Liver (tissue), 9 donors: ENCODE data around the gene PSPC1. TPM values are rescaled to one million over a fixed set of nuclear protein-coding genes. Genes with fewer than 3 reads are reported as not detected.
"Not testable (repeated sequence)": the region's sequence is repeated elsewhere in the genome, so short reads cannot be mapped to it uniquely, and the experiment has no call there.

ENCODE experiments used
- DNase-seq: peaks from one replicate; pipeline ENCODE4 v3.0.0-alpha.2; 2017; ENCODE audit warnings: low spot score
- H3K27ac ChIP-seq, 2 donors: one replicate each; pipeline ENCODE4 v1.7.0; 2013; ENCODE audit warnings: inconsistent platforms in 2 of 2, low read length in 2 of 2, control low read depth in 1 of 2, low read depth in 1 of 2, mild to moderate bottlenecking in 1 of 2
- H3K27me3 ChIP-seq, 4 donors: one replicate each; pipeline versions ENCODE4 v1.6.1 to v1.7.0; 2013; ENCODE audit warnings: low read length in 3 of 4, inconsistent platforms in 1 of 4, mild to moderate bottlenecking in 1 of 4, moderate library complexity in 1 of 4; ENCODE audit not compliant: control insufficient read depth in 4 of 4, insufficient read depth in 4 of 4
- H3K36me3 ChIP-seq, 4 donors: one replicate each; pipeline versions ENCODE4 v1.6.1 to v1.7.0; 2013; ENCODE audit warnings: low read length in 3 of 4, mild to moderate bottlenecking in 3 of 4, low read depth in 1 of 4, moderate library complexity in 1 of 4; ENCODE audit not compliant: control insufficient read depth in 4 of 4, insufficient read depth in 3 of 4
- H3K4me1 ChIP-seq, 4 donors: one replicate each; pipeline versions ENCODE4 v1.6.1 to v1.7.0; 2013; ENCODE audit warnings: low read length in 3 of 4, mild to moderate bottlenecking in 3 of 4, moderate library complexity in 1 of 4; ENCODE audit not compliant: control insufficient read depth in 4 of 4, insufficient read depth in 4 of 4
- H3K4me3 ChIP-seq, 3 donors: one replicate each; pipeline versions ENCODE4 v1.6.1 to v1.7.0; 2013; ENCODE audit warnings: low read length in 3 of 3, control low read depth in 1 of 3, low read depth in 1 of 3, mild to moderate bottlenecking in 1 of 3
- H3K9ac ChIP-seq, 2 donors: one replicate each; pipeline ENCODE4 v1.7.0; 2013; ENCODE audit warnings: low read length in 2 of 2, mild to moderate bottlenecking in 2 of 2, moderate library complexity in 2 of 2, control low read depth in 1 of 2, low read depth in 1 of 2
- H3K9me3 ChIP-seq, 4 donors: one replicate each; pipeline versions ENCODE4 v1.6.1 to v1.7.0; 2013; ENCODE audit warnings: low read length in 3 of 4; ENCODE audit not compliant: control insufficient read depth in 4 of 4
- ATF3 ChIP-seq: IDR thresholded peaks from 2 replicates; pipeline ENCODE4 v1.6.1; 2016; ENCODE audit warnings: antibody characterized with exemption
- CTCF ChIP-seq: fragments of 150-350 bp; IDR thresholded peaks from 2 replicates; pipeline ENCODE4 v1.5.1; 2017; ENCODE audit warnings: improper control_type of control experiment, low read depth, low read length; ENCODE audit not compliant: missing input control
- EGR1 ChIP-seq, 2 donors: IDR thresholded peaks; 2 replicates each; pipeline ENCODE4 v1.6.1; 2016 to 2018; ENCODE audit warnings: antibody characterized with exemption in 2 of 2, low read depth in 2 of 2
- FOXA1 ChIP-seq: IDR thresholded peaks from 2 replicates; pipeline ENCODE4 v1.6.1; 2016; ENCODE audit warnings: antibody characterized with exemption
- FOXA2 ChIP-seq: IDR thresholded peaks from 2 replicates; pipeline ENCODE4 v1.6.1; 2016; ENCODE audit warnings: antibody characterized with exemption
- GABPA ChIP-seq, 2 donors: IDR thresholded peaks in 1 of 2; conservative IDR thresholded peaks in 1 of 2; 2 replicates each; pipeline ENCODE4 v1.6.1; 2016; ENCODE audit warnings: antibody characterized with exemption in 2 of 2, mild to moderate bottlenecking in 1 of 2, moderate library complexity in 1 of 2
- HNF4A ChIP-seq, 2 donors: conservative IDR thresholded peaks; 2 replicates each; pipeline ENCODE4 v1.6.1; 2016; ENCODE audit warnings: antibody characterized with exemption in 2 of 2, mild to moderate bottlenecking in 2 of 2
- HNF4G ChIP-seq: IDR thresholded peaks from 2 replicates; pipeline ENCODE4 v1.6.1; 2016; ENCODE audit warnings: antibody characterized with exemption
- JUND ChIP-seq, 2 donors: IDR thresholded peaks; 2 replicates each; pipeline ENCODE4 v1.6.1; 2016; ENCODE audit warnings: antibody characterized with exemption in 2 of 2
- NR2F2 ChIP-seq: IDR thresholded peaks from 2 replicates; pipeline ENCODE4 v1.6.1; 2016; ENCODE audit warnings: antibody characterized with exemption
- RAD21 ChIP-seq, 2 donors: IDR thresholded peaks; 2 replicates each; pipeline ENCODE4 v1.6.1; 2016; ENCODE audit warnings: antibody characterized with exemption in 2 of 2, mild to moderate bottlenecking in 2 of 2
- REST ChIP-seq: IDR thresholded peaks from 2 replicates; pipeline ENCODE4 v1.6.1; 2016; ENCODE audit warnings: antibody characterized with exemption, mild to moderate bottlenecking
- RXRA ChIP-seq, 2 donors: IDR thresholded peaks; 2 replicates each; pipeline ENCODE4 v1.6.1; 2017 to 2018; ENCODE audit warnings: antibody characterized with exemption in 2 of 2, mild to moderate bottlenecking in 1 of 2
- SP1 ChIP-seq: IDR thresholded peaks from 2 replicates; pipeline ENCODE4 v1.6.1; 2018; ENCODE audit warnings: antibody characterized with exemption, mild to moderate bottlenecking
- TAF1 ChIP-seq: conservative IDR thresholded peaks from 2 replicates; pipeline ENCODE4 v1.6.1; 2016; ENCODE audit warnings: antibody characterized with exemption, mild to moderate bottlenecking
- YY1 ChIP-seq: IDR thresholded peaks from 2 replicates; pipeline ENCODE4 v1.6.1; 2016; ENCODE audit warnings: antibody characterized with exemption, mild to moderate bottlenecking
- ZBTB33 ChIP-seq: IDR thresholded peaks from 2 replicates; pipeline ENCODE4 v1.6.1; 2016; ENCODE audit warnings: antibody characterized with exemption
- WGBS: extraction: QIAGEN DNeasy Blood & Tissue Kit; methylation state at CpG from one replicate; pipeline ENCODE4 v1.1.7; 2013; 5-methylcytosine and 5-hydroxymethylcytosine counted together
- polyA plus RNA-seq, 2 donors: library from polyadenylated mRNA; stranded (reverse) in 1 of 2; unstranded in 1 of 2; fragments of 200-250 nt in 1 of 2; fragments of >200 nt in 1 of 2; fragmentation: Nextera tagmentation in 1 of 2; extraction: Ambion mirVana in 1 of 2; gene quantifications; one replicate each; pipeline versions ENCODE4 v1.2.1 to v1.2.3, GENCODE V29; 2013 to 2015
- total RNA-seq, 2 donors: library from RNA; depleted of rRNA; stranded (reverse); fragments of >200 nt; gene quantifications; one replicate each; pipeline ENCODE4 v1.2.3, GENCODE V29; 2014
- donor health status: healthy.
- donor health status: healthy.
- donor health status: healthy.
- donor health status: healthy.
- donor health status: healthy.

PSPC1 gene
- total and polyA plus RNA-seq, 4 donors: 7.8 to 38.2 (median 20.1) TPM

- WGBS: 90% methylated on average over 1 of the region's 1 CpG
- Histone ChIP-seq H3K4me1 (no peaks in the 10 kb centered on the region), H3K9me3 (no peaks in the 10 kb centered on the region), H3K9ac (no peak overlapping the region), H3K4me3 (no peak overlapping the region), H3K36me3 (peaks cover 0 to 4% (median under 1%) of the 10 kb centered on the region in 4 donors), H3K27ac (no peak overlapping the region), H3K27me3 (no peaks in the 10 kb centered on the region)
- no peak for DNase-seq
- no peak for TF ChIP-seq REST
- no peak for TF ChIP-seq GABPA (IDR thresholded peaks at IDR 0.05 in 1 of 2, conservative IDR thresholded peaks at IDR 0.05 in 1 of 2)
- TF ChIP-seq ATF3: no peak
Measured at GRCh38 chr13:19695428-19695827, 87.3 kb downstream of the PSPC1 start.

GRCh38 chr13:19691447-19691846 lies 91.3 kb downstream of the PSPC1 start:
- not testable (repeated sequence) for H3K36me3 ChIP-seq, H3K27me3 ChIP-seq, H3K9me3 ChIP-seq, H3K4me1 ChIP-seq, H3K4me3 ChIP-seq, DNase-seq, H3K9ac ChIP-seq, H3K27ac ChIP-seq
- 97% methylated on average over 8 of the region's 8 CpGs for whole genome bisulfite sequencing

- TF ChIP-seq RXRA (IDR thresholded peaks at IDR 0.05) (no peak), YY1 (peak; percentile 1), JUND (IDR thresholded peaks at IDR 0.05) (no peak), ZBTB33 (no peak), HNF4G (no peak), HNF4A (conservative IDR thresholded peaks at IDR 0.05) (no peak), CTCF (no peak), NR2F2 (peak; percentile 2), REST (no peak), EGR1 (IDR thresholded peaks at IDR 0.05; ENCODE audit: low read depth in 2 of 2) (no peak), FOXA2 (no peak), TAF1 (no peak), SP1 (no peak), RAD21 (IDR thresholded peaks at IDR 0.05) (no peak), FOXA1 (no peak)
- Histone ChIP-seq H3K9me3 (no peaks in the 10 kb centered on the region), H3K36me3 (peaks cover 0 to 4% (median 1%) of the 10 kb centered on the region in 4 donors), H3K9ac (no peak overlapping the region), H3K4me1 (peaks cover 2 to 14% (median 8%) of the 10 kb centered on the region in 4 donors), H3K4me3 (no peak overlapping the region), H3K27ac (peak overlapping the region; percentile 68 to 88), H3K27me3 (no peaks in the 10 kb centered on the region)
- no peak for DNase-seq
Measured at GRCh38 chr13:19685437-19685836, 97.3 kb downstream of the PSPC1 start.
